ENCODE data around the gene EIF1B.

The EIF1B gene

GRCh38 chr3:40341671-40342070, 32.2 kb downstream of the EIF1B start:
- no peak for DNase-seq (ENCODE audit: low spot score)

GRCh38 chr3:40350529-40350928, 41.0 kb downstream of the EIF1B start:
- no peak for DNase-seq (ENCODE audit: low spot score)

- DNase-seq (ENCODE audit: low spot score) = no peak
These were observed 45.9 kb downstream of the EIF1B start for GRCh38 chr3:40355410-40355809.

GRCh38 chr3:40358454-40358853, 48.9 kb downstream of the EIF1B start:
- no peak for DNase-seq (ENCODE audit: low spot score)
